HEK293 (cell line): Measurements from ENCODE around the gene EXOSC9.

Source experiments
- BCL11A ChIP-seq: fragments of 450-650 bp; formaldehyde crosslinking; IDR thresholded peaks from 2 replicates; pipeline ENCODE4 v1.5.1; 2016; ENCODE audit warnings: low read depth, missing biosample characterization, missing genetic modification characterization
- CTCF ChIP-seq: fragments of 450-650 bp; formaldehyde crosslinking; IDR thresholded peaks from 2 replicates; pipeline ENCODE4 v1.5.1; 2016; ENCODE audit warnings: missing biosample characterization, missing genetic modification characterization
- FEZF1 ChIP-seq: fragments of 450-650 bp; formaldehyde crosslinking; IDR thresholded peaks from 2 replicates; pipeline ENCODE4 v1.5.1; 2016; ENCODE audit warnings: missing biosample characterization, missing genetic modification characterization
- TRIM28 ChIP-seq: IDR thresholded peaks from 2 replicates; pipeline ENCODE4 v1.6.1; 2011; ENCODE audit warnings: low read length, control low read depth, borderline replicate concordance
- TSHZ1 ChIP-seq: fragments of 450-650 bp; formaldehyde crosslinking; IDR thresholded peaks from 2 replicates; pipeline ENCODE4 v1.5.1; 2016; ENCODE audit warnings: missing biosample characterization, missing genetic modification characterization, borderline replicate concordance
- YY1 ChIP-seq: fragments of 450-650 bp; formaldehyde crosslinking; IDR thresholded peaks from 2 replicates; pipeline ENCODE4 v1.5.1; 2018; ENCODE audit warnings: missing biosample characterization, missing genetic modification characterization
- ZNF16 ChIP-seq: fragments of 450-650 bp; formaldehyde crosslinking; IDR thresholded peaks from 2 replicates; pipeline ENCODE4 v1.5.1; 2016; ENCODE audit warnings: low read depth, missing biosample characterization, missing genetic modification characterization
- ZNF19 ChIP-seq: fragments of 450-650 bp; formaldehyde crosslinking; IDR thresholded peaks from 2 replicates; pipeline ENCODE4; 2016; ENCODE audit warnings: missing biosample characterization, missing genetic modification characterization, low read depth
- ZNF223 ChIP-seq: fragments of 450-650 bp; formaldehyde crosslinking; IDR thresholded peaks from 2 replicates; pipeline ENCODE4 v1.5.1; 2016; ENCODE audit warnings: missing biosample characterization, missing genetic modification characterization
- ZNF274 ChIP-seq, 2 experiments: fragments of 200-500 bp in 1 of 2; fragments of 450-650 bp in 1 of 2; sonication (Bioruptor generic) in 1 of 2; formaldehyde crosslinking in 1 of 2; IDR thresholded peaks; 2 replicates each; pipeline versions ENCODE4 v1.5.1 to v1.6.1; 2014 to 2016; ENCODE audit warnings: borderline replicate concordance in 1 of 2, inconsistent platforms in 1 of 2, low read length in 1 of 2, missing biosample characterization in 1 of 2, missing genetic modification characterization in 1 of 2
- ZNF302 ChIP-seq: fragments of 450-650 bp; formaldehyde crosslinking; IDR thresholded peaks from 2 replicates; pipeline ENCODE4 v1.5.1; 2016; ENCODE audit warnings: missing biosample characterization, missing genetic modification characterization, low read depth
- ZNF335 ChIP-seq: fragments of 450-650 bp; formaldehyde crosslinking; conservative IDR thresholded peaks from 2 replicates; pipeline ENCODE4 v1.5.1; 2016; ENCODE audit warnings: missing biosample characterization, missing genetic modification characterization
- ZNF394 ChIP-seq: fragments of 450-650 bp; formaldehyde crosslinking; IDR thresholded peaks from 2 replicates; pipeline ENCODE4 v1.5.1; 2016; ENCODE audit warnings: missing biosample characterization, missing genetic modification characterization, mild to moderate bottlenecking, moderate library complexity, borderline replicate concordance
- ZNF521 ChIP-seq: fragments of 450-650 bp; formaldehyde crosslinking; IDR thresholded peaks from 2 replicates; pipeline ENCODE4 v1.5.1; 2017; ENCODE audit warnings: missing biosample characterization, mild to moderate bottlenecking, missing genetic modification characterization
- ZNF580 ChIP-seq: fragments of 450-650 bp; formaldehyde crosslinking; IDR thresholded peaks from 2 replicates; pipeline ENCODE4 v1.5.1; 2016; ENCODE audit warnings: missing biosample characterization, missing genetic modification characterization
- ZNF596 ChIP-seq: fragments of 450-650 bp; IDR thresholded peaks from 2 replicates; pipeline ENCODE4 v1.5.0; 2018; ENCODE audit warnings: missing biosample characterization, mild to moderate bottlenecking, missing genetic modification characterization, moderate library complexity
- ZNF623 ChIP-seq: fragments of 450-650 bp; formaldehyde crosslinking; IDR thresholded peaks from 2 replicates; pipeline ENCODE4 v1.5.1; 2016; ENCODE audit warnings: missing biosample characterization, missing genetic modification characterization
- ZNF692 ChIP-seq: fragments of 450-650 bp; formaldehyde crosslinking; IDR thresholded peaks from 2 replicates; pipeline ENCODE4 v1.5.1; 2016; ENCODE audit warnings: missing biosample characterization, missing genetic modification characterization
- ZNF792 ChIP-seq: fragments of 450-650 bp; formaldehyde crosslinking; IDR thresholded peaks from 2 replicates; pipeline ENCODE4 v1.5.1; 2016; ENCODE audit warnings: missing biosample characterization, missing genetic modification characterization
- ZNF830 ChIP-seq: fragments of 450-650 bp; IDR thresholded peaks from 2 replicates; pipeline ENCODE4 v1.5.0; 2018; ENCODE audit warnings: missing biosample characterization, missing genetic modification characterization, low read depth, mild to moderate bottlenecking, moderate library complexity
- TF ChIP-seq, protein P1 (sequence below): fragments of 450-650 bp; formaldehyde crosslinking; IDR thresholded peaks from 2 replicates; pipeline ENCODE4 v1.5.0; 2017; ENCODE audit warnings: missing biosample characterization, missing genetic modification characterization, borderline replicate concordance
- TF ChIP-seq, protein P2 (sequence below): fragments of 450-650 bp; formaldehyde crosslinking; IDR thresholded peaks from 2 replicates; pipeline ENCODE4 v1.5.1; 2016; ENCODE audit warnings: missing biosample characterization, missing genetic modification characterization, borderline replicate concordance
- TF ChIP-seq, protein P3 (sequence below): fragments of 450-650 bp; formaldehyde crosslinking; IDR thresholded peaks from 2 replicates; pipeline ENCODE4 v1.5.1; 2017; ENCODE audit warnings: missing biosample characterization, missing genetic modification characterization
- TF ChIP-seq, protein P4 (sequence below): fragments of 450-650 bp; formaldehyde crosslinking; IDR thresholded peaks from 2 replicates; pipeline ENCODE4 v1.5.1; 2017; ENCODE audit warnings: missing biosample characterization, missing genetic modification characterization

The EXOSC9 gene

DNA sequence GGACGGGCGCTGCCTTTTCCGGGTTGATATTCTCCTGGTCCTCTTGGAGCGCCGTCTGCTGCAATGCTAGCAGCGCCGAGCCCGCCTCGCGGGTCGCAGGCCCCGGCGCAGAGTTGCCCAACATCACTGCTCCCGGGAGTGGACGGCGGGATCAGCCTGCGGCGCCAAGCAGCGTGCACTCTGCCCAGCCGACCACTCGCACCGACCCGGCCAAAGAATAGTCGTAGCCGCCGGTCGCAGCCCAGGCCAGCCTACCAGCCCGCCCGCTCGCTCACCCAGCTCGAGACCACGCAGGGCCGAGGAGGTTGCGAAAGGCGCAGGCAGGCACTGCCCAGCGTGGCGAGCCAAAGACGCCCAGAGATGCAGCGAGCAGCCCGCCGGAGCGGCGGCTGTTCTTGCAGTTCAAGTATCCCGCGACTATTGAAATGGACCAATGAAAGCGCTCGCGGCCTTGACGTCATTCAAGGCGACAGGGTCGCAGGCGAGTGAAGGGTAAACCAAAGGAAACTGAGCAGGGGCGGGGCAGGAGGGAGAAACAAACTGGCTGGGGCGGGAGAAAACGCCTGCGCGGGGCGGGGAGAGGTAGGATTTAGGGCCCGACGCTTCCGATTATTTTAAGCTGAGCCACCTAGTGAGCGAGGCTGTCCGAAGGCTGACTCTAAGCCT is 22.5 kb downstream of the EXOSC9 start, which contains the start of gene CCNA2 (continued):
- TF ChIP-seq, protein P1, sequence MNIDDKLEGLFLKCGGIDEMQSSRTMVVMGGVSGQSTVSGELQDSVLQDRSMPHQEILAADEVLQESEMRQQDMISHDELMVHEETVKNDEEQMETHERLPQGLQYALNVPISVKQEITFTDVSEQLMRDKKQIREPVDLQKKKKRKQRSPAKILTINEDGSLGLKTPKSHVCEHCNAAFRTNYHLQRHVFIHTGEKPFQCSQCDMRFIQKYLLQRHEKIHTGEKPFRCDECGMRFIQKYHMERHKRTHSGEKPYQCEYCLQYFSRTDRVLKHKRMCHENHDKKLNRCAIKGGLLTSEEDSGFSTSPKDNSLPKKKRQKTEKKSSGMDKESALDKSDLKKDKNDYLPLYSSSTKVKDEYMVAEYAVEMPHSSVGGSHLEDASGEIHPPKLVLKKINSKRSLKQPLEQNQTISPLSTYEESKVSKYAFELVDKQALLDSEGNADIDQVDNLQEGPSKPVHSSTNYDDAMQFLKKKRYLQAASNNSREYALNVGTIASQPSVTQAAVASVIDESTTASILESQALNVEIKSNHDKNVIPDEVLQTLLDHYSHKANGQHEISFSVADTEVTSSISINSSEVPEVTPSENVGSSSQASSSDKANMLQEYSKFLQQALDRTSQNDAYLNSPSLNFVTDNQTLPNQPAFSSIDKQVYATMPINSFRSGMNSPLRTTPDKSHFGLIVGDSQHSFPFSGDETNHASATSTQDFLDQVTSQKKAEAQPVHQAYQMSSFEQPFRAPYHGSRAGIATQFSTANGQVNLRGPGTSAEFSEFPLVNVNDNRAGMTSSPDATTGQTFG (tag by site-specific recombination), result no peak
- TF ChIP-seq ZNF792, result no peak
- peak; percentile 80 for TF ChIP-seq ZNF335
- no peak for TF ChIP-seq ZNF302 (tag by site-specific recombination)
- TF ChIP-seq YY1, result no peak
- TF ChIP-seq, protein P2, sequence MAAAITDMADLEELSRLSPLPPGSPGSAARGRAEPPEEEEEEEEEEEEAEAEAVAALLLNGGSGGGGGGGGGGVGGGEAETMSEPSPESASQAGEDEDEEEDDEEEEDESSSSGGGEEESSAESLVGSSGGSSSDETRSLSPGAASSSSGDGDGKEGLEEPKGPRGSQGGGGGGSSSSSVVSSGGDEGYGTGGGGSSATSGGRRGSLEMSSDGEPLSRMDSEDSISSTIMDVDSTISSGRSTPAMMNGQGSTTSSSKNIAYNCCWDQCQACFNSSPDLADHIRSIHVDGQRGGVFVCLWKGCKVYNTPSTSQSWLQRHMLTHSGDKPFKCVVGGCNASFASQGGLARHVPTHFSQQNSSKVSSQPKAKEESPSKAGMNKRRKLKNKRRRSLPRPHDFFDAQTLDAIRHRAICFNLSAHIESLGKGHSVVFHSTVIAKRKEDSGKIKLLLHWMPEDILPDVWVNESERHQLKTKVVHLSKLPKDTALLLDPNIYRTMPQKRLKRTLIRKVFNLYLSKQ (tag by site-specific recombination), result no peak
- no peak for TF ChIP-seq ZNF521 (tag by site-specific recombination)
- TF ChIP-seq TRIM28, result 0 out of 2 replicates have a peak, but pooled peaks have one; percentile 18
- TF ChIP-seq, protein P3, sequence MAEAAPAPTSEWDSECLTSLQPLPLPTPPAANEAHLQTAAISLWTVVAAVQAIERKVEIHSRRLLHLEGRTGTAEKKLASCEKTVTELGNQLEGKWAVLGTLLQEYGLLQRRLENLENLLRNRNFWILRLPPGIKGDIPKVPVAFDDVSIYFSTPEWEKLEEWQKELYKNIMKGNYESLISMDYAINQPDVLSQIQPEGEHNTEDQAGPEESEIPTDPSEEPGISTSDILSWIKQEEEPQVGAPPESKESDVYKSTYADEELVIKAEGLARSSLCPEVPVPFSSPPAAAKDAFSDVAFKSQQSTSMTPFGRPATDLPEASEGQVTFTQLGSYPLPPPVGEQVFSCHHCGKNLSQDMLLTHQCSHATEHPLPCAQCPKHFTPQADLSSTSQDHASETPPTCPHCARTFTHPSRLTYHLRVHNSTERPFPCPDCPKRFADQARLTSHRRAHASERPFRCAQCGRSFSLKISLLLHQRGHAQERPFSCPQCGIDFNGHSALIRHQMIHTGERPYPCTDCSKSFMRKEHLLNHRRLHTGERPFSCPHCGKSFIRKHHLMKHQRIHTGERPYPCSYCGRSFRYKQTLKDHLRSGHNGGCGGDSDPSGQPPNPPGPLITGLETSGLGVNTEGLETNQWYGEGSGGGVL (tag by site-specific recombination), result peak; percentile 73
- TF ChIP-seq ZNF19, result no peak
- no peak for TF ChIP-seq ZNF596 (tag by site-specific recombination)
- TF ChIP-seq ZNF394 (tag by site-specific recombination), result 0 out of 2 replicates have a peak, but pooled peaks have one; percentile 35
- TF ChIP-seq, protein P4, sequence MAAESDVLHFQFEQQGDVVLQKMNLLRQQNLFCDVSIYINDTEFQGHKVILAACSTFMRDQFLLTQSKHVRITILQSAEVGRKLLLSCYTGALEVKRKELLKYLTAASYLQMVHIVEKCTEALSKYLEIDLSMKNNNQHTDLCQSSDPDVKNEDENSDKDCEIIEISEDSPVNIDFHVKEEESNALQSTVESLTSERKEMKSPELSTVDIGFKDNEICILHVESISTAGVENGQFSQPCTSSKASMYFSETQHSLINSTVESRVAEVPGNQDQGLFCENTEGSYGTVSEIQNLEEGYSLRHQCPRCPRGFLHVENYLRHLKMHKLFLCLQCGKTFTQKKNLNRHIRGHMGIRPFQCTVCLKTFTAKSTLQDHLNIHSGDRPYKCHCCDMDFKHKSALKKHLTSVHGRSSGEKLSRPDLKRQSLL (tag by site-specific recombination), result no peak
- TF ChIP-seq TSHZ1, result no peak
- TF ChIP-seq ZNF692, result peak; percentile 24; the same call in 1 of the 2 replicates
- no peak for TF ChIP-seq ZNF274 (IDR thresholded peaks at IDR 0.05; ENCODE audit: low read length)
- TF ChIP-seq ZNF274 (tag by site-specific recombination; IDR thresholded peaks at IDR 0.05; ENCODE audit: borderline replicate concordance), result no peak
- peak; percentile 76; the same call in 1 of the 2 replicates for TF ChIP-seq ZNF580 (tag by site-specific recombination)
- TF ChIP-seq CTCF (tag by site-specific recombination), result no peak
- TF ChIP-seq ZNF16, result no peak
- TF ChIP-seq ZNF830 (tag by site-specific recombination), result no peak
- TF ChIP-seq FEZF1 (tag by site-specific recombination), result no peak
- no peak for TF ChIP-seq ZNF223 (tag by site-specific recombination)
- TF ChIP-seq BCL11A (tag by site-specific recombination), result no peak
- TF ChIP-seq ZNF623 (tag by site-specific recombination), result no peak
